ENCODE measurements around the gene SRCAP.

The SRCAP gene

DNA sequence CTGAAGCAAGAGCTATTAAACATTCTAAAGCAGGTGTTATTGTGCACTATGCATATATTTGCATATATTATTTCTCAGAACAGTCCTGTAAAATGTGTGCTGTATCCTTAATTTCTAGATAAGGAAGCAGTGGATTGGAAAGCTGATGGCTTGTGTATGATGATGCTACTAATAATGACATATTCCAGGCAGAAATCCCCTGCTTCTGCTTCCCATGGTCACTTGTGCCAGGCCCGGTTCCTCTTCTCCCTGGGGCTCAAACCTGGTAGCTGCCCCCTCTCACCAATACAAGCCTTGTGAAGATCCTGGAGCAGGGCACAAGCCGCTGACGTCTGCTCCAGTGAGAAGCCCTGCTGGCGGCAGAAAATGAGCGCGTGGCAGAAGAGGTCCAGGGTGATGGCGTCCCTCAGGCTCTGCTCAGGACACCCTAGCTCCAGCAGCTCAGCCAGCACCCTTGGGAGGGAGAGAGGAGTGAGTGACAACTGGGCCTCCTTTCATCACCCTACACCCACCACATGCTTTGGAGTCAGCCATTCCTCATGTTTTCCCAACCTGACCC, 61.1 kb downstream of the SRCAP start:
- no peak for DNase-seq

DNA sequence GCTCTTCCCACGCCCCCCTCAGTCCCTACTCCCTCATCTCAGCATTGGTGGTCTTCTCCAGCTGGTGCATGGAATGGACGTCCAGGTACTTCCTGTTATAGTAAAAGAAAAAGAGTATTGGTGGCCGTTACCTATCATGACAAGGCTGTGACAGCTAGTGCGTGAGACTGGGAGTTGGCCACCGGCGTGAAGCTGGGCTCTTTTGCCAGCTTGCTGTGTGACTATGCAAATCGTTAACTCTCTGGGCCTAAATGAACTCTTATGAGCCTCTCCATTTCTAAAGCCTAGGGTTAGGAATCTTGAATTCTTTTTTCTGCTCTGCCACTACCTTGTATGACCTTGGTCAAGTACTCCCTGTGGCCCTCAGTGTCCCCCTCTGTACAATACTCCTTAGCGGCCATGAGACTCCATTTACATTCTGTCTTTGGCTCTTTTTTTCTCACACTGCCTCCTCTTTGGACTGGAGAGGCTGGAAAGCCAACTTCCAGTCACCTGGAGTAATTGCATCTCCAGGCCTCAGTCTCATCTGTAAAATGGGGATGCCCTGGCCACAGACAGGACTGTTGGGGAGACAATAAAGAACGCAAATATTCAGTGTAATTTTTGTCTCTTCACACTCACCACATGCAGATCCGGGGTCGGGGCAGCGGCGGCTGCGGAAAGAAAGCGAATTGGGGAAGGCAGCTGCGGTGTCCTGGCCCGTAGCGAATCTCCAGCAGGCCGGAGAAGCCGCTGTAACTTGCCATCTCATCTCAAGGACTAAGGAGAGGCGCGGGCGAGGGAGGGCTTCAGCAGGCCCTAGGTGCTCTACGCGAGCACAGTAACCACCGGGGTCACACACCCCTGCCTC, 61.8 kb downstream of the SRCAP start:
- DNase-seq: no peak

DNA sequence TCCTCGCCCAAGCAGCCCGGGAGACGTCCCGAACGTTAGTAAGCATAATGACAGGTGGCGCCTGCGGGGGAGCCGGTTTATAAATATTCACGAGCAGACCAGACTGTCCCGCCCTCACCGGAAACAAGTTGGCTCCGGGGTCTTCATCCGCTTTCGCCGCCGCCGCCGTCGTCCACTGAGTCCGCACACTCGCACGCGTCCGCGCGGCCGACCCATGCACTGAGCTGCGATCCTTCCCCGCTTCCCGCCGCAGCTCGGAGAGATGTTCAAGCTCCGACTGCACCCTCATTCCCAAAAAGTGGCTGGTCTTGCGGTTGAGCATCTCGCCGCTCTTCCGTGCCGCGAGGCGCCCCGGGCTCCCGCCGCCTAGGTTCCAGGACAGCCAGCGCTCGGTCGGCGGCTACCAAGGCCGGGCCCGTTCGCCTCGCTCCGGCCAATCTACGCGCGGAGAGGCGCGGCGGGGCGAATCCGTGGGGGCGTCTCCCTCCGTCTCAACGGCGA, 62.5 kb downstream of the SRCAP start:
- peak; percentile 15 for DNase-seq

DNA sequence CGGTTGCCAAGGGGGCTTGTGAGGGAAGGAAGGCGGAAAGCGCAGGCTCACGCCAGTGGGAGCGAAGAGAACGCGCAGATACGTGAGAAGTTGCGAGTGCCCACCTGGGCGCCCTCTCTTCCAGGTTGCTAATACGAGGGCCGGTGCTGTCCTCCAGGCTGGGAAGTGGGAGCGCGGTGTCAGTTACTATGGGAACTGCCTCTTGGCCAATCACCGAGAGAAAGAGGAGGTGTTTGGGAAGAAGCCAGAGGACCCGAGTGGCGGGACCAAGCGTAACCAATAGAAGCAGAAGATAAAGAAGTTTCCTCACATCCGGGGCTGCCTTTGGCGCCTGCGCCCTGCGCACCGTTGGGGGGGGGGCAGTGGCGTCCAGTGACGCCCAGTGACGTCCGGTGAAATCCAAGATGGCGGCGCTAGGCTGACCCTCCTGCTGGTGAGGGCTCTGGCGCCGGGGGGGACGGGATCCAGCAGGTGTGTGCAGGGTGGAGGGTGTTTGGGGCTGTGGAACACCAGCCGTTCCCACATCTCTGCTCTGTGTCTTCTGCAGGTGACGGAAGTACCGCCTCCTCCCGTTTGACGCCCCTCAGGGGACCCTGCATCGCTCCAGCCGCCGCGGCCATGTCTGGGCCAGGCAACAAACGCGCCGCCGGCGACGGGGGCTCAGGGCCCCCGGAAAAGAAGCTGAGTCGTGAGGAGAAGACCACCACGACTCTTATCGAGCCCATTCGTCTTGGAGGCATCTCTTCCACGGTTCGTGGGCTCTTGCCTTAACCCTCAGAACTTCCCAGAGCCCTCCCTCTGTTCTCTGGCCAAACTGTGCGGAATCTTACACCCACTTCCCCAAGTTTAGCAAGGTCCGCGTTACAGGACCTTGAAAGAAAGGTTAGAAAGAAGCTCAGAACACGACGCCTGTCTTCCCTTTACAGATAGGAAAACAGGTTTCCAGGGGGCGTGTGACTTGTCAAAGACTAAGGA, 63.2 kb downstream of the SRCAP start, which contains the start of the genes CFAP119 and RNF40:
Gene CFAP119, minus strand, starts transcription at position 135 of the 975 bp plus-strand sequence. CDS start 314 bp downstream, outside the sequence.
Gene RNF40, plus strand, starts transcription at position 395 of the 975 bp plus-strand sequence. Its CDS starts 224 bp downstream, at position 619.
- DNase-seq: peak; percentile 97

DNA sequence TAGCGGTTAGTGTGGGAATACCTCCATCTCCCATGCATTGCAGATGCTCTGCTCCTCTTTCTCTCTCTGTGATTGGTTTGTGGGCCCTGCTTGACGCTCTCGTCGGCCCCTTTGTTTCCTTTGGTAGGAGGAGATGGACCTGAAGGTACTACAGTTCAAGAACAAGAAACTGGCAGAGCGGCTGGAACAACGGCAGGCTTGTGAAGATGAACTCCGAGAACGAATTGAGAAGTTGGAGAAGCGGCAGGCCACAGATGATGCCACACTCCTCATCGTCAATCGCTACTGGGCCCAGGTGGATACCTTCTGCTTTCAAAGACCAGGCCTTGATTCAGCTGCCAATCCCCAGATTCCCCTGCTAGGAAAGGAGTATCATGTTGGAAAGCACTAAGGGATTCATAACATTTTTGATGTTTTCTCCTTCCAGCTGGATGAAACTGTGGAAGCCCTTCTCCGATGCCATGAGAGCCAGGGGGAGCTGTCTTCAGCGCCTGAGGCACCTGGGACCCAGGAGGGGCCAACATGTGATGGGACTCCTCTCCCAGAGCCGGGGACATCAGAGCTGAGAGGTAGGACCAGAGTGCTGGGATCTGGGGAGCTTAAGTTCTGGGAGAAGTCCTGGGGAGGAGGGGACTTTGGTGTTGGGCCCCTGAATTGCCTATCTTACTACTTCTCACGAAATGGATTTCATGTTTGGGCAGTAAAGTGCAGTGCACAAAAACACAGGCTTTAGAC, 64.2 kb downstream of the SRCAP start:
- no peak for DNase-seq

DNA sequence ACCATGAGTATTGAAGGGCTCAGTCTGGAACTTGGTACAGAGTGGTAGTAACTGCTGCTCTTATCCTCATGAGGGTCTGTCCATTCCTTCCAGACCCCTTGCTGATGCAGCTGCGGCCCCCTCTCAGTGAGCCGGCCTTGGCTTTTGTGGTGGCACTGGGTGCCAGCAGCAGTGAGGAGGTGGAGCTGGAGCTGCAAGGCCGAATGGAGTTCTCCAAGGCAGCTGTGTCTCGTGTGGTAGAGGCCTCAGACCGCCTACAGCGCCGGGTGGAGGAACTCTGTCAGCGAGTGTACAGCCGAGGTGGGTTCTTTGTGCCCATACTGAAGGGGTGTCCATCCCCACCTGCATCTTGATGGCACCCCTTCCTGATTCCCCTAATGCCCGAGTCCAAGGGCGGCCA, 65.1 kb downstream of the SRCAP start:
- no peak for DNase-seq

DNA sequence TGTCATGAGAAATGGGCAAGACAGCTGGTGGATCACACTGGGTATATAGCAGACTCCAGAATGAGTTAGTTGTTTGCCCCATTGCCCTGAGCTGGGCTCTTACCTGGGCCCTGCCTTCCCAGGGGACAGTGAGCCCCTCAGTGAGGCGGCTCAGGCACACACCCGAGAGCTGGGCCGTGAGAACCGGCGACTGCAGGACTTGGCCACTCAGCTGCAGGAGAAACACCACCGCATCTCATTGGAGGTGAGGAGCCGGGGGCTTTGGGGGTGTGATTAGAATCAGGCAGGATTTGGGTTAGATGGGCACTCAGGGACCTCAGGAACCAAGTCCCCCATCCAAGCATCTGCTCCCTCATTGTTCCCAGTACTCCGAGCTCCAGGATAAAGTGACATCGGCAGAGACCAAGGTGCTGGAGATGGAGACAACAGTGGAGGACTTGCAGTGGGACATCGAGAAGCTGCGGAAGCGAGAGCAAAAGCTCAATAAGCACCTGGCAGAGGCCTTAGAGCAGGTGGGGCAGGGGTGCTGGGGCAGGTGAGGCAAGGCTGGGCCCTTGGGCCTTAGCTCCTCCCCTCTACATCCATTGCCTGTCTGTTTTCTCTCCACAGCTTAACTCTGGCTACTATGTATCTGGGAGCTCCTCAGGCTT, 66.0 kb downstream of the SRCAP start:
- no peak for DNase-seq

DNA sequence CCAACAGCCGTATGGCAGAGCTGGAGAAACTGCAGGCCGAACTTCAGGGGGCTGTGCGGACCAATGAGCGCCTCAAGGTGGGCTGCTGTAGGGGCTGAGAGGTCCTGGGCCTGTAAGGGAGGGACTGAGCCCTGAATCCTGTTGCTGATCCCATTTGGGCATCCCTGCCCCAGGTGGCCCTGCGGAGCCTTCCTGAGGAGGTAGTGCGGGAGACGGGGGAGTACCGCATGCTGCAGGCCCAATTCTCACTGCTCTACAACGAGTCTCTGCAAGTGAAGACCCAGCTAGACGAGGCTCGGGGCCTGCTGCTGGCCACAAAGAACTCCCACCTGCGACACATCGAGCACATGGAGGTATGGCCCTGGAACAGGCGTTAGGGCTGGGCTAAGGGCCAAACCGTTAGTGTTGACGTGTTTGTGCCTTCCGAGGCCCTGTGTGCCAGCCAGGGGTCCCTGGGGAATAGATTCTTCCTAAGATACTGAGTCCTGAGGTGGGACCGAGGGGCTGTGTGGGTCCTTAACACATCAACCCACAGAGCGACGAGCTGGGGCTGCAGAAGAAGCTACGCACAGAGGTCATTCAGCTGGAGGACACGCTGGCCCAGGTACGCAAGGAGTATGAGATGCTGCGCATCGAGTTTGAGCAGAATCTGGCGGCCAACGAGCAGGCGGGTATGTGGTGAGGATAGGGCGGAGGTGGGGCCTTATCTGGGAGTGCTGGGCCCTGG, 67.4 kb downstream of the SRCAP start:
- no peak for DNase-seq

DNA sequence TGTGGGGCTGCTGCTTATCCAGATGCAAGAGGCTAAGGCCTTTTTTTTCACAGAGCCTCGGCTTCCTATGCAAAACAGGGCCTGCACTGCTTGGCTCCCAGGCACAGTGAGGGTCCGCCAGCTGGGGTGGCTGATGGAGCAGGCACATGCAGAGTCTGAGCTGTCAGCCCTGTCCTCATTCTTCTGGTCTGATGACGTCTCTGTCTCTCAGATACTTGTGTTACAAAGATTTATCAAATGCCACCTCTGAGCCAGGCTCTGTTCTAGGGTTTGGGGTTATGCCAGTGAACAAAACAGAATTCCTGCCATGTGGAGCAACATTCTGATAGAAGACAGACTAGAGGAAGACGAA, 67.9 kb downstream of the SRCAP start:
- DNase-seq: no peak

DNA sequence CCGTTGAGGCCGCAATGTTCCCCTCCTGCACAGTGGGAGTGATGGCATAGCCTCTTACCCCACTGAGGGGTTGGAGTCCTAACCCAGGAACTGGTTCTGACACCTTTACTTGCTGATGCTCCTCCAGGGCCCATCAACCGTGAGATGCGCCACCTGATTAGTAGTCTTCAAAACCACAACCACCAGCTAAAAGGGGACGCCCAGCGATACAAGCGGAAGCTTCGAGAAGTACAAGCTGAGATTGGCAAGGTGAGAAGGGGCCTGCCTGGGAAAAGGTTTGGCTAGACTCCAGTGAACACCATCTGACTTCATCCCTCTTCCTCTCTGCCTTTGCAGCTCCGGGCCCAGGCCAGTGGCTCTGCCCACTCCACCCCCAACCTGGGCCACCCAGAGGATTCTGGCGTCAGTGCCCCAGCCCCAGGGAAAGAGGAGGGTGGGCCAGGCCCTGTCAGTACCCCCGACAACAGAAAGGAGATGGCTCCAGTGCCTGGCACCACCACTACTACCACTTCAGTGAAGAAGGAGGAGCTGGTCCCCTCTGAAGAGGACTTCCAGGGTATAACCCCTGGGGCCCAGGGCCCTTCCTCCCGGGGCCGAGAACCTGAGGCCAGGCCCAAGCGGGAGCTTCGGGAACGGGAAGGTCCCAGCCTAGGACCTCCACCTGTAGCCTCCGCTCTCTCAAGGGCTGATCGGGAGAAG, 68.9 kb downstream of the SRCAP start:
- no peak for DNase-seq

DNA sequence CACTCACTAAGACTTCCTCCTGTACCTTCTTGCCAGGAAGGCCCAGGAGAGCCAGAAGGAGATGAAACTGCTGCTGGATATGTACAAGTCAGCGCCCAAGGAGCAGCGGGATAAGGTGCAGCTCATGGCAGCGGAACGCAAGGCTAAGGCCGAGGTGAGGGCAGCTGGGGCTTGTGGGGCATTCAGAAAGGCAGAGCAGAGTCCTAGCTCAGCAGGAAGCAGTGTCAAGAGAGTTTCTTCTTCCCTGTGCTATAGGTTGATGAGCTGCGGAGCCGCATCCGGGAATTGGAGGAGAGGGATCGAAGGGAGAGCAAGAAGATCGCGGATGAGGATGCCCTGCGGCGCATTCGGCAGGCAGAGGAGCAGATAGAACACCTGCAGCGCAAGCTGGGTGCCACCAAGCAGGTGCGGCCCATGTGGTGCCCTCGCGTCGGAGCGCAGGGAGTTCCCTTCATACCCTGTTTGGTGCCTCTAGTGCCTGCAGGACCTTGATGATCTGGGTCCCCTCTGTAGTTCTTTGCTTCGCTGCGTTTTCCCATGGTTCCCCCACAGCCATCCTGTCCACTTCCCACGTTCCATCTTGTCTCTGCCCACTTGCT, 69.7 kb downstream of the SRCAP start:
- no peak for DNase-seq

DNA sequence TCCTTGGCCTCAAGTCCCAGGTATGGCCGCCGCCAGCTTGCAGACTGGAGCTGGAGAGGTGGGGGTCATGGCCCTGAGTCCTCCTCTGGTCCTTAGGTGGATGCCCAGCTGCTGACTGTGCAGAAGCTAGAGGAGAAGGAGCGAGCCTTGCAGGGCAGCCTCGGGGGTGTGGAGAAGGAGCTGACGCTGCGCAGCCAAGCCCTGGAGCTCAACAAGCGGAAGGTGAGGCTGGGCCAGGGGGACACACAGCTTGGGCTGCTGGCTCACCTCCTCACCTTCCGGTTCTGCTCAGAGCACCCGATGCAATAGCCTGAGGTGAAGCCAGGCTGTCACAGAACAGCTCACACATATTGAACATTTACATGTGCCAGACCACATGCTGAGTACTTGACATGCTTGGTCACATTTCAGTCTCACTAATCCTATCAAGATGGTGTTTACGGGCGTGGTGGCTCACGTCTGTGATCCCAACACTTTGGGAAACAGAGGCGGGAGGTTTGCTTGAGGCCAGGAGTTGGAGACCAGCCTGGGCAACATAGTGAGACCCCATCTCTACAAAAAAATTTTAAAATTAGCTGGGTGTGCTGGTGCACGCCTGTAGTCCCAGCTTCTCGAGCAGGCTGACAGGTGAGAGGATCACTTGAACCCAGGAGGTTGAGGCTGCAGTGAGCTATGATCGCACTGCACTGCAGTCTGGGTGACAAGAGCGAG, 70.6 kb downstream of the SRCAP start:
- no peak for DNase-seq

DNA sequence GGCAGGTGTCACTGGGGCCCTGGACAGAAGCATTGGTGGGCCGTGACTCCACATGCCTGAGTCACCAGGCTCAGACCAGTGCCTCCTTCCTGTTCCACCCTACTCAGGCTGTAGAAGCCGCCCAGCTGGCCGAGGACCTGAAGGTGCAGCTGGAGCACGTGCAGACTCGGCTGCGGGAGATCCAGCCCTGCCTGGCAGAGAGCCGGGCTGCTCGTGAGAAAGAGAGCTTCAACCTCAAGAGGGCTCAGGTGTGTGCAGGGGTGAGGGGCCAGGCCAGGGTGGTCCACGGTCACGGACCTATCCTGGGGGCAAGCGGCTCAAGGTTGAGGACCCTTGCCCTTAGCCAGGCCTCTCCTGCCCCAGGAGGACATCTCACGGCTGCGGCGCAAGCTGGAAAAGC, 72.8 kb downstream of the SRCAP start:
- no peak for DNase-seq

DNA sequence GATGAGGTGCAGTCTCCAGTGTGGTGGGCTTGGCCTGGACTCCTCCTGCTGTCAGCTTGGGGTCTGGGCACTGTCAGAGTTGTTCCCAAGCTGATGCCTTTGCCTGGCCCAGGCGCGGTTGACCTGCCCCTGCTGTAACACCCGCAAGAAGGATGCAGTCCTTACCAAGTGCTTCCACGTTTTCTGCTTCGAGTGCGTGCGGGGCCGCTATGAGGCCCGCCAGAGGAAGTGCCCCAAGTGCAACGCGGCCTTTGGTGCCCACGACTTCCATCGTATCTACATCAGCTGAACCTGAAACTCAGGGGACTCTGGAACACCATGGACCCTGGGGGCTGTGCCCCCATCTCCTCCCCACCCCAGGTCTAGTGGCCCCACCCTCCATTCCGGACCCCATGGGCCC, 74.9 kb downstream of the SRCAP start:
- no peak for DNase-seq

DNA sequence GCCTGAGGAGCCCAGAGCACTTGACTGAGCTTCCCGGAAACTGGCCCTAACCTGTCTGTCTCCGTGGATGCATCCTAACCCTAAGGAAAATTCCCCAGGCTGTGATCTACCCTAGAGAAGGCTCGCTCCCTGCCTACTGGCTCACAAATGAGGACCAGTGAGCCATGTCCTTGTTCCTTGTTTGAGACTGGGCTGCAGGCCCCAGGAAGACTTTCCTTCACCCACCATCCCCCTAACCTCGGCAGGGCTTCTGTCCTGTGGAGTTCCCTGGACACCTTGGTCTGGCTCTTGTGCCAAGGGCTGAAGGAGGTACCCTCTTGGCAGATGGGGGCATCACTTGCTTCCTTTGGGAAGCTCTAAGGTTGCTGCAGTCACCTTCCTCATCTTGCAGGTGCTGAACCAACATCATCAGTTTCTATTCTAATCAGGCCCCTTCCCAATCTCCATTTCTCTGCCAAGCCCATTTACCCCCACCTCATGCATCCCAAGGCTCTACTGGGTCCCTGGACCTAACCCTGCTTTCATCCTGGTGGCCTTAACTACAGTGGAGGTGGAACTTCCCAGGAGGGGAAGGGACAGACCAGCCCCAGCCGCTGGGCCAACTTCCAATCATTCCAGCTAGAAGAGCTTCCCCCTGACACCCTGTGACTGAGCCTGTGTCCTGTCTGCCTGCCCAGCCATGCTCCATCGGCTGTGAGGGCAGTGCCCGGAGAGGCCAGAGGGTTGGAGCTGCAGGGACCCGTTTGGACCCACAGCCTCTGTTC, 75.6 kb downstream of the SRCAP start:
- no peak for DNase-seq

DNA sequence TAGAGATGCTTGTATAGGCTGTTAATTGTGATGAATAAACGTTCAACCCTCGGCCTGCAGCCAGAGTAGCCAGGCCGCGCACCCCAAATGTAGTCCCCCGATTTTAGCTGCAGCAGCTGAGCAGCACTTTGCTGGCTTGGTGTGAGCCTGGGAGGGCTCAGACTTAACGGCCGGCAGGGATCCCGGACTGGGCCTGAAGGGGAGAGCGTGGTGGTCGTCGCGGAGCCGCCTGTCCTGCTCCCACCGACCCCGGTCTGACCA, 76.1 kb downstream of the SRCAP start:
- DNase-seq: no peak

DNA sequence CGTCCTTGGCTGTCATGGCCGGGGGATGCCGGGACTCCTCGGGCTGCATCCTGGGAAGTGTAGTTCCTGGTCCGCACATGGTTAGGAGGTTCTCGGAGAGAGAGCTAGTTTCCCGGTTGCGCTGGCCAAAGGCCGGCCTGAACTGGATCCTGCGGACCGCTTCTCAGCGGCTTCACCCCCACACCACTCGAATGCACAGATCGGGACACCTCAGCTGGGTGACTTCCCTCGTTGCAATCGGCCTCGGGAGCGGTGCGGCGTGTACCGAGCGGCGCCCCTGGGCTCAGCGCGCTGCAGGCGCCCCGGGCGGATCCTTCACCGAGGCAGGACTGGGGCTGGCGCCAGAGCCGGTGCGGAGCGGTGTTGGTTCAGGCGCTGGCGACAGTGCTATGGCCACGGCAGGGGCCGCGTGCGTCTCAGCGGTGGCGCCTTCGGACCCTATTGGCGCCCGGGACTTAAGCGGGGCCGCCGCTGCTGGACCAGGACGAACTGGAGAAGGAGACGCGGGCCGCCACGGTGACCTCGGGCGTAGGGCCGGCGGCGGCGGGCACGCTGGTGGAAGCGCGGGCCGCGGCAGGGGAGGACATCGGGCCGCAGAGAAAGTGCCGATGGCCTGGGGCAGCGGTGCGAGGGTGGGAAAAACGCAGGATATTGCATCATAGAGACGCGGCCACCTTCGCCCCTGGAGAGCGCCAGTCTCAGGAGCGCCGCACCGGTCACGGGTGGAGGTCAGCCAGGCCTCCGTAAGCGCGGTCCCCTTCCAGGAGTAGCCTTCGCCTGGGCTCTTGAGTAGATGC, 76.6 kb downstream of the SRCAP start:
- DNase-seq: peak; percentile 60
